ENCODE results near the gene B3GNT8. TPM values are rescaled to one million over a fixed set of nuclear protein-coding genes. Genes with fewer than 3 reads are reported as not detected.
"Not testable (repeated sequence)": the region's sequence is repeated elsewhere in the genome, so short reads cannot be mapped to it uniquely, and the experiment has no call there.

Gene B3GNT8
- 1 to 10 TPM; 3.4 to 4.8 TPM for total RNA-seq
- total RNA-seq = 0 to 0.23 reads per million in 2 donors

- Mint-ChIP-seq H3K4me1 (peaks cover 28% of the 10 kb centered on the region), H3K36me3 (ENCODE audit: low read depth) (peaks cover 5% of the 10 kb centered on the region), H3K4me3 (peak within 1 kb of the TSS; percentile 98), H3K27me3 (no peaks in the 10 kb centered on the region), H3K27ac (peak within 1 kb of the TSS; percentile 96)
- ATAC-seq = peak; percentile 46
- DNase-seq = no peak
- no peaks in the 10 kb centered on the region for H3K9me3 ChIP-seq (ENCODE audit: control insufficient read depth, low read length, poor library complexity, severe bottlenecking)
These were observed at the start of gene B3GNT8 for GRCh38 chr19:41426952-41427646. Gene B3GNT8, minus strand, starts transcription at chr19:41427374. Its CDS starts 596 bp downstream, at chr19:41426778.

- DNase-seq (no peak), ATAC-seq (no peak)
- Mint-ChIP-seq H3K4me3 (no peak overlapping the region), H3K27me3 (peaks cover 64% of the 10 kb centered on the region), H3K4me1 (peaks cover 3% of the 10 kb centered on the region), H3K27ac (no peak overlapping the region), H3K36me3 (ENCODE audit: low read depth) (no peaks in the 10 kb centered on the region)
- no peaks in the 10 kb centered on the region for H3K9me3 ChIP-seq (ENCODE audit: control insufficient read depth, low read length, poor library complexity, severe bottlenecking)
These were observed 49.4 kb upstream of the B3GNT8 start for GRCh38 chr19:41476583-41476982.

- DNase-seq; H3K36me3 Mint-ChIP-seq (ENCODE audit: low read depth); H3K4me1 Mint-ChIP-seq; H3K9me3 ChIP-seq (ENCODE audit: control insufficient read depth, low read length, poor library complexity, severe bottlenecking): not testable (repeated sequence)
- peak overlapping the region; percentile 78 for H3K4me3 Mint-ChIP-seq
- H3K27me3 Mint-ChIP-seq = peaks cover 58% of the 10 kb centered on the region
- ATAC-seq = peak; percentile 51
- H3K27ac Mint-ChIP-seq = peak overlapping the region; percentile 16
These were observed 36.4 kb upstream of the B3GNT8 start for GRCh38 chr19:41463257-41464256.

- H3K9me3 ChIP-seq (ENCODE audit: control insufficient read depth, low read length, poor library complexity, severe bottlenecking) = no peaks in the 10 kb centered on the region
- Mint-ChIP-seq H3K27me3 (peaks cover 47% of the 10 kb centered on the region), H3K4me1 (peaks cover 9% of the 10 kb centered on the region), H3K27ac (no peak overlapping the region), H3K4me3 (peak overlapping the region; percentile 19), H3K36me3 (ENCODE audit: low read depth) (no peaks in the 10 kb centered on the region)
- ATAC-seq (no peak), DNase-seq (no peak)
These were observed 35.3 kb upstream of the B3GNT8 start for GRCh38 chr19:41462497-41462896.

GRCh38 chr19:41457241-41457640 lies 30.1 kb upstream of the B3GNT8 start:
- peaks cover 13% of the 10 kb centered on the region for H3K27me3 Mint-ChIP-seq
- no peaks in the 10 kb centered on the region for H3K9me3 ChIP-seq (ENCODE audit: control insufficient read depth, low read length, poor library complexity, severe bottlenecking)
- DNase-seq = no peak
- peak overlapping the region; percentile 62 for H3K27ac Mint-ChIP-seq
- H3K4me3 Mint-ChIP-seq = peak overlapping the region; percentile 31
- H3K36me3 Mint-ChIP-seq (ENCODE audit: low read depth) = no peaks in the 10 kb centered on the region
- peak; percentile 97 for ATAC-seq
- peaks cover 16% of the 10 kb centered on the region for H3K4me1 Mint-ChIP-seq

- no peaks in the 10 kb centered on the region for H3K36me3 Mint-ChIP-seq (ENCODE audit: low read depth)
- peak overlapping the region; percentile 62 for H3K27ac Mint-ChIP-seq
- peaks cover 13% of the 10 kb centered on the region for H3K4me1 Mint-ChIP-seq
- H3K9me3 ChIP-seq (ENCODE audit: control insufficient read depth, low read length, poor library complexity, severe bottlenecking) = no peaks in the 10 kb centered on the region
- H3K27me3 Mint-ChIP-seq = peaks cover 8% of the 10 kb centered on the region
- no peak for ATAC-seq
- H3K4me3 Mint-ChIP-seq = peak overlapping the region; percentile 50
- DNase-seq = no peak
These were observed 29.3 kb upstream of the B3GNT8 start for GRCh38 chr19:41456342-41456918.

GRCh38 chr19:41455936-41456335 lies 28.8 kb upstream of the B3GNT8 start:
- DNase-seq (no peak), ATAC-seq (no peak)
- Mint-ChIP-seq H3K36me3 (ENCODE audit: low read depth) (no peaks in the 10 kb centered on the region), H3K4me1 (peaks cover 13% of the 10 kb centered on the region), H3K27ac (no peak overlapping the region), H3K4me3 (no peak overlapping the region), H3K27me3 (peaks cover 8% of the 10 kb centered on the region)
- no peaks in the 10 kb centered on the region for H3K9me3 ChIP-seq (ENCODE audit: control insufficient read depth, low read length, poor library complexity, severe bottlenecking)

GRCh38 chr19:41452584-41453275 lies 25.6 kb upstream of the B3GNT8 start:
- Mint-ChIP-seq H3K4me3 (no peak overlapping the region), H3K27ac (no peak overlapping the region), H3K4me1 (peaks cover 18% of the 10 kb centered on the region), H3K27me3 (peaks cover 9% of the 10 kb centered on the region), H3K36me3 (ENCODE audit: low read depth) (no peaks in the 10 kb centered on the region)
- DNase-seq (no peak), ATAC-seq (no peak)
- H3K9me3 ChIP-seq (ENCODE audit: control insufficient read depth, low read length, poor library complexity, severe bottlenecking) = no peaks in the 10 kb centered on the region

- H3K4me1 Mint-ChIP-seq = peaks cover 11% of the 10 kb centered on the region
- no peak overlapping the region for H3K27ac Mint-ChIP-seq
- H3K36me3 Mint-ChIP-seq (ENCODE audit: low read depth) = no peaks in the 10 kb centered on the region
- peaks cover 16% of the 10 kb centered on the region for H3K27me3 Mint-ChIP-seq
- H3K4me3 Mint-ChIP-seq = peak overlapping the region; percentile 83
- no peaks in the 10 kb centered on the region for H3K9me3 ChIP-seq (ENCODE audit: control insufficient read depth, low read length, poor library complexity, severe bottlenecking)
- ATAC-seq (peak; percentile 20), DNase-seq (no peak)
These were observed 22.6 kb upstream of the B3GNT8 start for GRCh38 chr19:41449865-41450178.

- H3K4me3 Mint-ChIP-seq = peak overlapping the region; percentile 83
- peaks cover under 1% of the 10 kb centered on the region for H3K36me3 Mint-ChIP-seq (ENCODE audit: low read depth)
- DNase-seq (peak; percentile 53 to 58 (median 57)), ATAC-seq (peak; percentile 92)
- peaks cover 12% of the 10 kb centered on the region for H3K4me1 Mint-ChIP-seq
- H3K9me3 ChIP-seq (ENCODE audit: control insufficient read depth, low read length, poor library complexity, severe bottlenecking) = no peaks in the 10 kb centered on the region
- H3K27ac Mint-ChIP-seq = no peak overlapping the region
- H3K27me3 Mint-ChIP-seq = peaks cover 16% of the 10 kb centered on the region
These were observed 22.1 kb upstream of the B3GNT8 start for GRCh38 chr19:41449079-41449864.

- no peak for ATAC-seq
- Mint-ChIP-seq H3K4me3 (no peak overlapping the region), H3K36me3 (ENCODE audit: low read depth) (peaks cover 8% of the 10 kb centered on the region), H3K27ac (peak overlapping the region; percentile 37), H3K4me1 (peaks cover 20% of the 10 kb centered on the region), H3K27me3 (peaks cover 27% of the 10 kb centered on the region)
- no peak for DNase-seq
- H3K9me3 ChIP-seq (ENCODE audit: control insufficient read depth, low read length, poor library complexity, severe bottlenecking) = no peaks in the 10 kb centered on the region
These were observed 20.7 kb upstream of the B3GNT8 start for GRCh38 chr19:41447732-41448332.

GRCh38 chr19:41445575-41445974 lies 18.4 kb upstream of the B3GNT8 start:
- Mint-ChIP-seq H3K4me1 (peaks cover 24% of the 10 kb centered on the region), H3K36me3 (ENCODE audit: low read depth) (peaks cover 12% of the 10 kb centered on the region)

More at GRCh38 chr19:41445575-41445974, 18.4 kb upstream of the B3GNT8 start:
- DNase-seq (no peak), ATAC-seq (no peak)
- H3K9me3 ChIP-seq (ENCODE audit: control insufficient read depth, low read length, poor library complexity, severe bottlenecking) = no peaks in the 10 kb centered on the region
- no peak overlapping the region for H3K4me3 Mint-ChIP-seq
- no peak overlapping the region for H3K27ac Mint-ChIP-seq
- H3K27me3 Mint-ChIP-seq = peaks cover 27% of the 10 kb centered on the region
